K562 (cell line): ENCODE data around the gene SERPINA9. TPM values are rescaled to one million over a fixed set of nuclear protein-coding genes. Genes with fewer than 3 reads are reported as not detected.

Source experiments
- ATAC-seq: fragments of 200-7000 bp; cut with Tn5 transposase; 3 replicates; pipeline ENCODE4 v1.9.1; 2020; ENCODE audit warnings: moderate library complexity
- BruUV-seq: library from RNA; stranded (reverse); fragments of 400-500 nt; replicated peaks from 2 replicates; lab custom pipeline; 2021; lab: Mats Ljungman, UMichigan
- CTCF ChIA-PET: fragments of 300-600 bp; formaldehyde crosslinking; extraction: SDS; loops from one replicate; lab custom pipeline; 2021; ENCODE audit warnings: low intra/inter-chr PET ratio; lab: Yijun Ruan, JAX
- POLR2A ChIA-PET: fragments of 300-600, 350-650 bp; sonication (Branson Sonifier 250); formaldehyde crosslinking; extraction: SDS; loops from one replicate; lab custom pipeline; 2021; ENCODE audit warnings: antibody characterized with exemption, inconsistent platforms; lab: Yijun Ruan, JAX
- DNase-seq, 4 experiments: peaks; one replicate each; pipeline versions ENCODE4 v3.0.0 to v3.0.0-alpha.2; 2011 to 2018; ENCODE audit warnings: low spot score in 3 of 4, mixed read lengths in 3 of 4; ENCODE audit errors: extremely low read depth in 1 of 4
- FAIRE-seq: peaks from 2 replicates; lab custom pipeline; 2011; peaks lifted over from hg19 to GRCh38; lab: Jason Lieb, UNC
- H2AFZ ChIP-seq: 2 replicates; pipeline ENCODE4 v1.6.0; 2011; ENCODE audit warnings: low read depth, low read length, control low read depth, inconsistent platforms
- H3K27ac ChIP-seq: fragments of 200-600 bp; 3 replicates; pipeline ENCODE4 v1.8.0; 2011; ENCODE audit warnings: low read depth, mild to moderate bottlenecking, control low read depth, inconsistent platforms, low read length, moderate library complexity, mixed read lengths; ENCODE audit errors: extremely low read depth
- H3K27me3 ChIP-seq, 2 experiments: fragments of 300-600 bp in 1 of 2; 2 replicates in 1 of 2; 3 replicates in 1 of 2; pipeline versions ENCODE4 v1.6.0 to v1.8.0; 2011; ENCODE audit warnings: inconsistent platforms in 2 of 2, low read length in 2 of 2, mild to moderate bottlenecking in 1 of 2, mixed read lengths in 1 of 2, moderate library complexity in 1 of 2; ENCODE audit not compliant: control insufficient read depth in 2 of 2, insufficient read depth in 2 of 2
- H3K36me3 ChIP-seq: fragments of 300-600 bp; 3 replicates; pipeline ENCODE4 v1.8.0; 2011; ENCODE audit warnings: mild to moderate bottlenecking, low read length, inconsistent platforms; ENCODE audit not compliant: control insufficient read depth, insufficient read depth
- H3K4me1 ChIP-seq, 2 experiments: fragments of 200-600 bp in 1 of 2; replicated peaks in 1 of 2; 2 replicates in 1 of 2; 3 replicates in 1 of 2; pipeline versions ENCODE4 v1.5.1 to v1.8.0; 2011; ENCODE audit warnings: inconsistent platforms in 2 of 2, low read length in 2 of 2, mild to moderate bottlenecking in 1 of 2, mixed read lengths in 1 of 2, moderate library complexity in 1 of 2; ENCODE audit not compliant: control insufficient read depth in 2 of 2, insufficient read depth in 2 of 2
- H3K4me2 ChIP-seq: 2 replicates; pipeline ENCODE4 v1.6.1; 2011; ENCODE audit warnings: low read length, control low read depth, inconsistent platforms, mixed read lengths; ENCODE audit not compliant: insufficient read depth
- H3K4me3 ChIP-seq: fragments of 200-600 bp; sonication (generic), shearing (Covaris generic); 2 replicates; pipeline ENCODE4 v1.5.1; 2016; ENCODE audit warnings: control low read depth, inconsistent platforms
- H3K79me2 ChIP-seq: fragments of 200-600 bp; 3 replicates; pipeline ENCODE4 v1.8.0; 2011; ENCODE audit warnings: low read length, inconsistent platforms; ENCODE audit not compliant: control insufficient read depth, insufficient read depth
- H3K9ac ChIP-seq, 2 experiments: 2 replicates each; pipeline versions ENCODE4 v1.6.0 to v1.6.1; 2011; ENCODE audit warnings: low read depth in 2 of 2, low read length in 2 of 2, control low read depth in 1 of 2, inconsistent platforms in 1 of 2, mild to moderate bottlenecking in 1 of 2, mixed read lengths in 1 of 2; ENCODE audit not compliant: insufficient read depth in 1 of 2
- H3K9me1 ChIP-seq: one replicate; pipeline ENCODE4 v1.6.0; 2011; ENCODE audit warnings: inconsistent platforms, mild to moderate bottlenecking, low read length, moderate library complexity; ENCODE audit not compliant: control insufficient read depth, insufficient read depth
- H3K9me3 ChIP-seq: replicated peaks from 2 replicates; pipeline ENCODE4 v1.5.1; 2011; ENCODE audit warnings: low read depth, low read length, inconsistent platforms; ENCODE audit not compliant: control insufficient read depth, insufficient read depth
- H4K20me1 ChIP-seq: replicated peaks from 2 replicates; pipeline ENCODE4 v1.6.1; 2011; ENCODE audit warnings: low read length, inconsistent platforms, mixed read lengths; ENCODE audit not compliant: control insufficient read depth, insufficient read depth
- ELF1 ChIP-seq: fragments of 200-800 bp; sonication (Bioruptor generic); IDR thresholded peaks from 2 replicates; pipeline ENCODE4 v1.6.1; 2016; ENCODE audit warnings: missing genetic modification characterization, missing compliant biosample characterization
- HNRNPH1 ChIP-seq: fragments of 200-400 bp; formaldehyde crosslinking; optimal IDR thresholded peaks from 2 replicates; pipeline ENCODE3; 2017; ENCODE audit warnings: low read depth, mild to moderate bottlenecking, low read length, moderate library complexity
- MGA ChIP-seq: fragments of 450-650 bp; IDR thresholded peaks from 2 replicates; pipeline ENCODE4 v1.6.1; 2016; ENCODE audit warnings: mild to moderate bottlenecking, moderate library complexity
- ZNF12 ChIP-seq: sonication (generic); formaldehyde crosslinking; IDR thresholded peaks from 2 replicates; pipeline ENCODE4 v1.4.0; 2020; ENCODE audit warnings: mild to moderate bottlenecking, missing genetic modification reagents
- ZNF174 ChIP-seq: fragments of 250-450 bp; sonication (Bioruptor Pico); IDR thresholded peaks from 2 replicates; pipeline ENCODE4 v1.4.0; 2020; ENCODE audit warnings: mild to moderate bottlenecking
- ZNF217 ChIP-seq: sonication (generic); formaldehyde crosslinking; IDR thresholded peaks from 2 replicates; pipeline ENCODE4 v1.8.0; 2022; ENCODE audit warnings: mild to moderate bottlenecking, missing genetic modification reagents
- ZNF316 ChIP-seq: fragments of 450-650 bp; IDR thresholded peaks from 2 replicates; pipeline ENCODE4 v1.6.1; 2016
- in situ Hi-C: fragments of 300-500 bp; cut with MboI; formaldehyde crosslinking; loops from 4 replicates; pipeline ENCODE4 v1.15.0; 2018; ENCODE audit warnings: inconsistent platforms, mixed read lengths
- intact Hi-C: fragments of 100-400 bp; cut with micrococcal nuclease; formaldehyde crosslinking; loops from 2 replicates; pipeline ENCODE4 v1.14.2; 2022
- polyA plus RNA-seq, 8 experiments: library from polyadenylated mRNA; depleted of rRNA in 4 of 8; stranded (reverse) in 5 of 8; unstranded in 3 of 8; fragments of >200 nt; fragmentation: Nextera tagmentation in 2 of 8; fragmentation: Illumina TruSeq in 1 of 8; extraction: Ambion mirVana in 2 of 8; extraction: Trizol in 1 of 8; gene quantifications; 2 replicates each; pipeline versions ENCODE4 v1.2.1 to v1.2.3, GENCODE V29; 2011 to 2014; ENCODE audit warnings: inconsistent platforms in 1 of 8, missing spikeins in 1 of 8
- total RNA-seq, 7 experiments: library from RNA; depleted of rRNA in 6 of 7; stranded (reverse); fragments of >200 nt in 6 of 7; fragmentation: Illumina TruSeq in 2 of 7; extraction: Trizol in 2 of 7; gene quantifications; 2 replicates each; pipeline versions ENCODE4 v1.2.1 to v1.2.3, GENCODE V29; 2011 to 2021; ENCODE audit warnings: low replicate concordance in 1 of 7
- TF ChIP-seq, protein P1 (sequence below): fragments of 200-800 bp; sonication (Bioruptor generic); IDR thresholded peaks from 2 replicates; pipeline ENCODE4 v1.6.1; 2017; ENCODE audit warnings: missing genetic modification characterization, missing compliant biosample characterization
- TF ChIP-seq, protein P2 (sequence below): fragments of 250-450 bp; sonication (Bioruptor Pico); IDR thresholded peaks from 2 replicates; pipeline ENCODE4 v1.5.0; 2020; ENCODE audit warnings: mild to moderate bottlenecking

The SERPINA9 gene
- total and polyA plus RNA-seq, 9 of the 15 experiments (the other 6 are each of a cell fraction or from before 2014, with no cell fraction given) = not detected

DNA sequence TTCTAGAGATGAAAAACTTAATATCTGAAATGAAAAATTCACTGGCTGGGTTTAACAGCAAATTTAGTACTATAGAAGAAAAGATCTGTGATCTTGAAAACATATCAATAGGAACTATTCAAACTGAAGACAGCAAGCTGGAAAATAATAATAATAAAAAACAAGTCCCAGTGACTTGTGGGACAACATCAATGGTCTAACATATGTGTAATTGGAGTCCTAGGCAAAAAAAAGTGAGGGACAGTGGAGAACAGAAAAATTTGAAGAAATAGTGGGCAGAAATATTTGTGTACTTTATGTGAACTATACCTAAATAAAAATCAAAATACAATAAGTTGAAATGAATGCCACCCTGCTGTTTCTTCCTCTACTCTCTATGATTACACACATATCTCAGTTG is 2.4 kb upstream of the SERPINA9 start:
- FAIRE-seq (no peak), ATAC-seq (no peak), DNase-seq (no peak)
- Histone ChIP-seq H3K27ac (no peak overlapping the region), H3K4me3 (no peak overlapping the region), H2AFZ (no peak overlapping the region), H3K9me1 (no peaks in the 10 kb centered on the region), H4K20me1 (no peaks in the 10 kb centered on the region), H3K36me3 (no peaks in the 10 kb centered on the region), H3K79me2 (no peaks in the 10 kb centered on the region), H3K9ac (no peak overlapping the region), H3K4me1 (no peaks in the 10 kb centered on the region), H3K9me3 (no peaks in the 10 kb centered on the region), H3K27me3 (no peaks in the 10 kb centered on the region), H3K4me2 (no peak overlapping the region)
- ChIA-PET POLR2A (no interaction called here), CTCF (no interaction called here)
- no TSS peak for BruUV-seq
- in situ Hi-C loops (no loop called here), intact Hi-C loops (no loop called here)
- no peak for TF ChIP-seq HNRNPH1
- TF ChIP-seq ELF1 (tag) = no peak
- no peak for TF ChIP-seq ZNF12 (CRISPR knock-in tag)
- no peak for TF ChIP-seq ZNF316
- TF ChIP-seq, protein P1, sequence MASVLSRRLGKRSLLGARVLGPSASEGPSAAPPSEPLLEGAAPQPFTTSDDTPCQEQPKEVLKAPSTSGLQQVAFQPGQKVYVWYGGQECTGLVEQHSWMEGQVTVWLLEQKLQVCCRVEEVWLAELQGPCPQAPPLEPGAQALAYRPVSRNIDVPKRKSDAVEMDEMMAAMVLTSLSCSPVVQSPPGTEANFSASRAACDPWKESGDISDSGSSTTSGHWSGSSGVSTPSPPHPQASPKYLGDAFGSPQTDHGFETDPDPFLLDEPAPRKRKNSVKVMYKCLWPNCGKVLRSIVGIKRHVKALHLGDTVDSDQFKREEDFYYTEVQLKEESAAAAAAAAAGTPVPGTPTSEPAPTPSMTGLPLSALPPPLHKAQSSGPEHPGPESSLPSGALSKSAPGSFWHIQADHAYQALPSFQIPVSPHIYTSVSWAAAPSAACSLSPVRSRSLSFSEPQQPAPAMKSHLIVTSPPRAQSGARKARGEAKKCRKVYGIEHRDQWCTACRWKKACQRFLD (CRISPR knock-in tag) = no peak
- no peak for TF ChIP-seq ZNF217 (CRISPR knock-in tag)
- TF ChIP-seq ZNF174 (CRISPR knock-in tag) = no peak
- TF ChIP-seq, protein P2, sequence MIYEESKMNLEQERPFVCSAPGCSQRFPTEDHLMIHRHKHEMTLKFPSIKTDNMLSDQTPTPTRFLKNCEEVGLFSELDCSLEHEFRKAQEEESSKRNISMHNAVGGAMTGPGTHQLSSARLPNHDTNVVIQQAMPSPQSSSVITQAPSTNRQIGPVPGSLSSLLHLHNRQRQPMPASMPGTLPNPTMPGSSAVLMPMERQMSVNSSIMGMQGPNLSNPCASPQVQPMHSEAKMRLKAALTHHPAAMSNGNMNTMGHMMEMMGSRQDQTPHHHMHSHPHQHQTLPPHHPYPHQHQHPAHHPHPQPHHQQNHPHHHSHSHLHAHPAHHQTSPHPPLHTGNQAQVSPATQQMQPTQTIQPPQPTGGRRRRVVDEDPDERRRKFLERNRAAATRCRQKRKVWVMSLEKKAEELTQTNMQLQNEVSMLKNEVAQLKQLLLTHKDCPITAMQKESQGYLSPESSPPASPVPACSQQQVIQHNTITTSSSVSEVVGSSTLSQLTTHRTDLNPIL (CRISPR knock-in tag) = no peak
- no peak for TF ChIP-seq MGA
